ENCODE measurements around the gene LIPC.

Gene LIPC

GRCh38 chr15:58492661-58493397 lies 61.0 kb downstream of the LIPC start:
- no peak overlapping the region for H3K9ac ChIP-seq (ENCODE audit: low read depth, low read length)
- H3K79me2 ChIP-seq (ENCODE audit: insufficient read depth, low read length) = no peaks in the 10 kb centered on the region
- no peaks in the 10 kb centered on the region for H3K36me3 ChIP-seq (ENCODE audit: insufficient read depth, low read length)
- H3K4me1 ChIP-seq (ENCODE audit: insufficient read depth, low read length) = peaks cover 29% of the 10 kb centered on the region
- H3K9me3 ChIP-seq (ENCODE audit: insufficient read depth, low read length, severe bottlenecking) = peaks cover 12% of the 10 kb centered on the region
- TF ChIP-seq CTCF (IDR thresholded peaks at IDR 0.05; ENCODE audit: borderline replicate concordance, extremely low read depth, low read length, poor library complexity, severe bottlenecking) = no peak
- no peak for TF ChIP-seq EZH2 (IDR thresholded peaks at IDR 0.05; ENCODE audit: borderline replicate concordance, low read depth, low read length, severe bottlenecking)
- no peaks in the 10 kb centered on the region for H4K20me1 ChIP-seq (ENCODE audit: insufficient read depth, low read length)
- H3K27me3 ChIP-seq (ENCODE audit: insufficient read depth, low read length, poor library complexity) = no peaks in the 10 kb centered on the region
- no peak overlapping the region for H3K4me2 ChIP-seq (ENCODE audit: insufficient read depth, low read length)
- ATAC-seq (ENCODE audit: insufficient read depth, low read depth) (0 out of 3 replicates have a peak, but pooled peaks have one; percentile 42), DNase-seq (peak; percentile 20)
- H3K27ac ChIP-seq (ENCODE audit: low read length) = no peak overlapping the region
- H3K4me3 ChIP-seq (ENCODE audit: low read depth in 1 of 2, low read length in 2 of 2) = no peak overlapping the region
- H2AFZ ChIP-seq (ENCODE audit: low read depth, low read length) = no peak overlapping the region

- Histone ChIP-seq H3K4me1 (ENCODE audit: insufficient read depth, low read length) (peaks cover 29% of the 10 kb centered on the region), H3K79me2 (ENCODE audit: insufficient read depth, low read length) (no peaks in the 10 kb centered on the region), H3K36me3 (ENCODE audit: insufficient read depth, low read length) (no peaks in the 10 kb centered on the region), H3K9me3 (ENCODE audit: insufficient read depth, low read length, severe bottlenecking) (peaks cover 2% of the 10 kb centered on the region), H3K27me3 (ENCODE audit: insufficient read depth, low read length, poor library complexity) (no peaks in the 10 kb centered on the region), H3K4me2 (ENCODE audit: insufficient read depth, low read length) (no peak overlapping the region), H4K20me1 (ENCODE audit: insufficient read depth, low read length) (no peaks in the 10 kb centered on the region), H3K9ac (ENCODE audit: low read depth, low read length) (no peak overlapping the region), H3K4me3 (ENCODE audit: low read depth in 1 of 2, low read length in 2 of 2) (no peak overlapping the region), H2AFZ (ENCODE audit: low read depth, low read length) (no peak overlapping the region), H3K27ac (ENCODE audit: low read length) (no peak overlapping the region)
- DNase-seq = no peak
- TF ChIP-seq CTCF (IDR thresholded peaks at IDR 0.05; ENCODE audit: borderline replicate concordance, extremely low read depth, low read length, poor library complexity, severe bottlenecking) = no peak
- no peak for TF ChIP-seq EZH2 (IDR thresholded peaks at IDR 0.05; ENCODE audit: borderline replicate concordance, low read depth, low read length, severe bottlenecking)
- ATAC-seq (ENCODE audit: insufficient read depth, low read depth) = no peak
Observed at GRCh38 chr15:58494567-58494966, 62.8 kb downstream of the LIPC start.

GRCh38 chr15:58495891-58496408 lies 64.2 kb downstream of the LIPC start:
- Histone ChIP-seq H4K20me1 (ENCODE audit: insufficient read depth, low read length) (no peaks in the 10 kb centered on the region), H3K79me2 (ENCODE audit: insufficient read depth, low read length) (no peaks in the 10 kb centered on the region), H3K9ac (ENCODE audit: low read depth, low read length) (no peak overlapping the region), H3K4me2 (ENCODE audit: insufficient read depth, low read length) (peak overlapping the region; percentile 2; the same call in 1 of the 2 replicates), H3K9me3 (ENCODE audit: insufficient read depth, low read length, severe bottlenecking) (no peaks in the 10 kb centered on the region), H3K4me3 (ENCODE audit: low read depth in 1 of 2, low read length in 2 of 2) (no peak overlapping the region), H3K36me3 (ENCODE audit: insufficient read depth, low read length) (no peaks in the 10 kb centered on the region), H3K27ac (ENCODE audit: low read length) (peak overlapping the region; percentile 64), H3K27me3 (ENCODE audit: insufficient read depth, low read length, poor library complexity) (no peaks in the 10 kb centered on the region), H2AFZ (ENCODE audit: low read depth, low read length) (no peak overlapping the region), H3K4me1 (ENCODE audit: insufficient read depth, low read length) (peaks cover 29% of the 10 kb centered on the region)
- DNase-seq (peak; percentile 43), ATAC-seq (ENCODE audit: insufficient read depth, low read depth) (peak; percentile 87)
- TF ChIP-seq CTCF (IDR thresholded peaks at IDR 0.05; ENCODE audit: borderline replicate concordance, extremely low read depth, low read length, poor library complexity, severe bottlenecking) = no peak
- no peak for TF ChIP-seq EZH2 (IDR thresholded peaks at IDR 0.05; ENCODE audit: borderline replicate concordance, low read depth, low read length, severe bottlenecking)

All from DND-41 (cell line).